SK-N-SH (cell line): ENCODE data around the gene MAP2K2.
A peak's percentile ranks its signal among the peaks of the same experiment; 100 is the strongest.

Source experiments
- CHD2 ChIP-seq: fragments of 150-350 bp; IDR thresholded peaks from 2 replicates; pipeline ENCODE4 v1.6.1; 2018; ENCODE audit warnings: low read length; ENCODE audit not compliant: partially characterized antibody
- FOXM1 ChIP-seq: IDR thresholded peaks from 2 replicates; pipeline ENCODE4 v1.4.0; 2012; ENCODE audit warnings: low read depth, mild to moderate bottlenecking
- GABPA ChIP-seq: IDR thresholded peaks from 2 replicates; pipeline ENCODE4 v1.4.0; 2012; ENCODE audit warnings: low read depth, mild to moderate bottlenecking
- POLR2AphosphoS5 ChIP-seq: IDR thresholded peaks from 2 replicates; pipeline ENCODE4 v1.6.1; 2012; ENCODE audit warnings: low read depth, low read length
- RAD21 ChIP-seq: IDR thresholded peaks from 2 replicates; pipeline ENCODE4 v1.6.1; 2012; ENCODE audit warnings: mild to moderate bottlenecking, low read length
- RCOR1 ChIP-seq: fragments of 150-350 bp; IDR thresholded peaks from 2 replicates; pipeline ENCODE4 v1.6.1; 2017; ENCODE audit warnings: antibody characterized with exemption, low read length
- SMC3 ChIP-seq: IDR thresholded peaks from 2 replicates; pipeline ENCODE4 v1.6.1; 2012; ENCODE audit warnings: low read depth, low read length, improper control_type of control experiment
- TAF1 ChIP-seq: IDR thresholded peaks from 2 replicates; pipeline ENCODE4 v1.6.1; 2012; ENCODE audit warnings: low read depth, mild to moderate bottlenecking, low read length, moderate library complexity, borderline replicate concordance
- TF ChIP-seq, protein P1 (sequence below): fragments of 200-600 bp; sonication (generic); IDR thresholded peaks from 2 replicates; pipeline ENCODE4 v1.6.1; 2017; ENCODE audit warnings: antibody characterized with exemption, mild to moderate bottlenecking, moderate library complexity
- TF ChIP-seq, protein P2 (sequence below): IDR thresholded peaks from 2 replicates; pipeline ENCODE4 v1.4.0; 2012; ENCODE audit warnings: low read depth, borderline replicate concordance
- TF ChIP-seq, protein P3 (sequence below): IDR thresholded peaks from 2 replicates; pipeline ENCODE4 v1.6.1; 2012; ENCODE audit warnings: mild to moderate bottlenecking, low read depth, low read length, moderate library complexity
- TF ChIP-seq, protein P4 (sequence below): IDR thresholded peaks from 2 replicates; pipeline ENCODE4 v1.4.0; 2012; ENCODE audit warnings: low read depth, borderline replicate concordance

DNA sequence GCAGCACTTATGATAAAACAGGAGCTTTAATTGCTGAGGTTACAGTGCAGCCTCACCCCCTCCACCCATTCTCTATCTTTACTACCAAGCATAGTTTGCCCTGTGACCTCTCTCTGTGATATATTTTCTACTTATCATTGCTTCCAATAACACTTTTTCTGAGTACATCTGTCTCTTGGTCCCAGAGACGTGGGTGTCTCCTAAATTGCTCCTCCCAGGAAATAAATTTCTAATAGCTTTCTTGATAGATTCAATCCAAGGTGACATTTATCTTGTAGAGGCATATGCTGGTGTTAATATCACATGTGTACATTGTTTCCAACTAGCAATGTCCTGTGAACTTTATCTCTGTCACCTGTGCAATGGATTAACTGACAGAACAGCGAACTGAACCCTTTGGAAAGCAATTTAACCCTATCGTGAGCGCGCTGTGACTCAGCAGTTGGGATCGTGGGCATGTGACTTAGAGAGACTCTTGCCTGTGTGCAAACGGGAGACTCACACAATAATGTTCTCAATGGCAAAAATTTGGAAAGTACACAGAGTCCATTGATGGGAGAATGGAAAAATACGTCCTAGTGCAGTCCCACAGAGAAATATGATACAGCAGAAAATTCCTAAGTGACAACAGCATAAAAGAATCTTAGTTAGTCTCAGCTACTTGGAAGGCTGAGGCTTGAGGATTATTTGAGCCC is 7.0 kb upstream of the MAP2K2 start:
- TF ChIP-seq, protein P1, sequence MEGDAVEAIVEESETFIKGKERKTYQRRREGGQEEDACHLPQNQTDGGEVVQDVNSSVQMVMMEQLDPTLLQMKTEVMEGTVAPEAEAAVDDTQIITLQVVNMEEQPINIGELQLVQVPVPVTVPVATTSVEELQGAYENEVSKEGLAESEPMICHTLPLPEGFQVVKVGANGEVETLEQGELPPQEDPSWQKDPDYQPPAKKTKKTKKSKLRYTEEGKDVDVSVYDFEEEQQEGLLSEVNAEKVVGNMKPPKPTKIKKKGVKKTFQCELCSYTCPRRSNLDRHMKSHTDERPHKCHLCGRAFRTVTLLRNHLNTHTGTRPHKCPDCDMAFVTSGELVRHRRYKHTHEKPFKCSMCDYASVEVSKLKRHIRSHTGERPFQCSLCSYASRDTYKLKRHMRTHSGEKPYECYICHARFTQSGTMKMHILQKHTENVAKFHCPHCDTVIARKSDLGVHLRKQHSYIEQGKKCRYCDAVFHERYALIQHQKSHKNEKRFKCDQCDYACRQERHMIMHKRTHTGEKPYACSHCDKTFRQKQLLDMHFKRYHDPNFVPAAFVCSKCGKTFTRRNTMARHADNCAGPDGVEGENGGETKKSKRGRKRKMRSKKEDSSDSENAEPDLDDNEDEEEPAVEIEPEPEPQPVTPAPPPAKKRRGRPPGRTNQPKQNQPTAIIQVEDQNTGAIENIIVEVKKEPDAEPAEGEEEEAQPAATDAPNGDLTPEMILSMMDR = no peak
- TF ChIP-seq GABPA = no peak
- TF ChIP-seq TAF1 = no peak
- TF ChIP-seq, protein P2, sequence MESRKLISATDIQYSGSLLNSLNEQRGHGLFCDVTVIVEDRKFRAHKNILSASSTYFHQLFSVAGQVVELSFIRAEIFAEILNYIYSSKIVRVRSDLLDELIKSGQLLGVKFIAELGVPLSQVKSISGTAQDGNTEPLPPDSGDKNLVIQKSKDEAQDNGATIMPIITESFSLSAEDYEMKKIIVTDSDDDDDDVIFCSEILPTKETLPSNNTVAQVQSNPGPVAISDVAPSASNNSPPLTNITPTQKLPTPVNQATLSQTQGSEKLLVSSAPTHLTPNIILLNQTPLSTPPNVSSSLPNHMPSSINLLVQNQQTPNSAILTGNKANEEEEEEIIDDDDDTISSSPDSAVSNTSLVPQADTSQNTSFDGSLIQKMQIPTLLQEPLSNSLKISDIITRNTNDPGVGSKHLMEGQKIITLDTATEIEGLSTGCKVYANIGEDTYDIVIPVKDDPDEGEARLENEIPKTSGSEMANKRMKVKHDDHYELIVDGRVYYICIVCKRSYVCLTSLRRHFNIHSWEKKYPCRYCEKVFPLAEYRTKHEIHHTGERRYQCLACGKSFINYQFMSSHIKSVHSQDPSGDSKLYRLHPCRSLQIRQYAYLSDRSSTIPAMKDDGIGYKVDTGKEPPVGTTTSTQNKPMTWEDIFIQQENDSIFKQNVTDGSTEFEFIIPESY = no peak
- no peak for TF ChIP-seq CHD2
- TF ChIP-seq, protein P3, sequence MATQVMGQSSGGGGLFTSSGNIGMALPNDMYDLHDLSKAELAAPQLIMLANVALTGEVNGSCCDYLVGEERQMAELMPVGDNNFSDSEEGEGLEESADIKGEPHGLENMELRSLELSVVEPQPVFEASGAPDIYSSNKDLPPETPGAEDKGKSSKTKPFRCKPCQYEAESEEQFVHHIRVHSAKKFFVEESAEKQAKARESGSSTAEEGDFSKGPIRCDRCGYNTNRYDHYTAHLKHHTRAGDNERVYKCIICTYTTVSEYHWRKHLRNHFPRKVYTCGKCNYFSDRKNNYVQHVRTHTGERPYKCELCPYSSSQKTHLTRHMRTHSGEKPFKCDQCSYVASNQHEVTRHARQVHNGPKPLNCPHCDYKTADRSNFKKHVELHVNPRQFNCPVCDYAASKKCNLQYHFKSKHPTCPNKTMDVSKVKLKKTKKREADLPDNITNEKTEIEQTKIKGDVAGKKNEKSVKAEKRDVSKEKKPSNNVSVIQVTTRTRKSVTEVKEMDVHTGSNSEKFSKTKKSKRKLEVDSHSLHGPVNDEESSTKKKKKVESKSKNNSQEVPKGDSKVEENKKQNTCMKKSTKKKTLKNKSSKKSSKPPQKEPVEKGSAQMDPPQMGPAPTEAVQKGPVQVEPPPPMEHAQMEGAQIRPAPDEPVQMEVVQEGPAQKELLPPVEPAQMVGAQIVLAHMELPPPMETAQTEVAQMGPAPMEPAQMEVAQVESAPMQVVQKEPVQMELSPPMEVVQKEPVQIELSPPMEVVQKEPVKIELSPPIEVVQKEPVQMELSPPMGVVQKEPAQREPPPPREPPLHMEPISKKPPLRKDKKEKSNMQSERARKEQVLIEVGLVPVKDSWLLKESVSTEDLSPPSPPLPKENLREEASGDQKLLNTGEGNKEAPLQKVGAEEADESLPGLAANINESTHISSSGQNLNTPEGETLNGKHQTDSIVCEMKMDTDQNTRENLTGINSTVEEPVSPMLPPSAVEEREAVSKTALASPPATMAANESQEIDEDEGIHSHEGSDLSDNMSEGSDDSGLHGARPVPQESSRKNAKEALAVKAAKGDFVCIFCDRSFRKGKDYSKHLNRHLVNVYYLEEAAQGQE = no peak
- no peak for TF ChIP-seq FOXM1
- TF ChIP-seq RCOR1 = no peak
- no peak for TF ChIP-seq POLR2AphosphoS5
- TF ChIP-seq SMC3 = no peak
- no peak for TF ChIP-seq RAD21
- TF ChIP-seq, protein P4, sequence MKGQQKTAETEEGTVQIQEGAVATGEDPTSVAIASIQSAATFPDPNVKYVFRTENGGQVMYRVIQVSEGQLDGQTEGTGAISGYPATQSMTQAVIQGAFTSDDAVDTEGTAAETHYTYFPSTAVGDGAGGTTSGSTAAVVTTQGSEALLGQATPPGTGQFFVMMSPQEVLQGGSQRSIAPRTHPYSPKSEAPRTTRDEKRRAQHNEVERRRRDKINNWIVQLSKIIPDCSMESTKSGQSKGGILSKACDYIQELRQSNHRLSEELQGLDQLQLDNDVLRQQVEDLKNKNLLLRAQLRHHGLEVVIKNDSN = peak; percentile 81
